HG03139 (cell line): ENCODE measurements around the gene RRM2.
A peak's percentile ranks its signal among the peaks of the same experiment; 100 is the strongest.
"Not testable (repeated sequence)": the region's sequence is repeated elsewhere in the genome, so short reads cannot be mapped to it uniquely, and the experiment has no call there.

ENCODE experiments used
- ATAC-seq: cut with Tn5 transposase; IDR thresholded peaks from one replicate; pipeline ENCODE4 v1.9.1; 2021; ENCODE audit not compliant: unreplicated experiment

Gene RRM2

GRCh38 chr2:10091182-10091888, 31.2 kb upstream of the RRM2 start:
- ATAC-seq = no peak

GRCh38 chr2:10091889-10092244, 30.7 kb upstream of the RRM2 start:
- not testable (repeated sequence) for ATAC-seq

- ATAC-seq = no peak
Observed at GRCh38 chr2:10094271-10094814, 28.2 kb upstream of the RRM2 start.

GRCh38 chr2:10095175-10095574, 27.4 kb upstream of the RRM2 start:
- ATAC-seq = no peak

GRCh38 chr2:10096641-10097040, 25.9 kb upstream of the RRM2 start:
- ATAC-seq = no peak

- ATAC-seq = peak; percentile 63
Observed at GRCh38 chr2:10097352-10098148, 25.0 kb upstream of the RRM2 start.

- no peak for ATAC-seq
Observed at GRCh38 chr2:10101491-10101890, 21.0 kb upstream of the RRM2 start.

GRCh38 chr2:10103179-10103578, 19.4 kb upstream of the RRM2 start:
- ATAC-seq = no peak

GRCh38 chr2:10104906-10105305, 17.6 kb upstream of the RRM2 start:
- not testable (repeated sequence) for ATAC-seq

- ATAC-seq = no peak
Observed at GRCh38 chr2:10109311-10109710, 13.2 kb upstream of the RRM2 start.

- ATAC-seq = no peak
Observed at GRCh38 chr2:10119027-10119325, 3.6 kb upstream of the RRM2 start.

- ATAC-seq = no peak
Observed at GRCh38 chr2:10119601-10120157, 2.9 kb upstream of the RRM2 start.

- peak; percentile 43 for ATAC-seq
Observed at GRCh38 chr2:10120158-10120876, 2.2 kb upstream of the RRM2 start.

GRCh38 chr2:10120877-10121574, 1.5 kb upstream of the RRM2 start:
- ATAC-seq = no peak

GRCh38 chr2:10123281-10123680, 742 bp downstream of the RRM2 start:
- ATAC-seq = no peak

GRCh38 chr2:10124538-10125045, 2.1 kb downstream of the RRM2 start:
- no peak for ATAC-seq

- ATAC-seq = no peak
Observed at GRCh38 chr2:10125842-10126631, 3.5 kb downstream of the RRM2 start.

- ATAC-seq = no peak
Observed at GRCh38 chr2:10126632-10127026, 4.1 kb downstream of the RRM2 start.

GRCh38 chr2:10128420-10128819, 5.9 kb downstream of the RRM2 start:
- no peak for ATAC-seq

- no peak for ATAC-seq
Observed at GRCh38 chr2:10129490-10129889, 7.0 kb downstream of the RRM2 start.
